GM19023 (cell line): ENCODE results near the gene CDK4.
A peak's percentile ranks its signal among the peaks of the same experiment; 100 is the strongest.

Source experiments
- ATAC-seq: cut with Tn5 transposase; IDR thresholded peaks from one replicate; pipeline ENCODE4 v1.9.1; 2021; ENCODE audit warnings: mild to moderate bottlenecking, moderate library complexity; ENCODE audit not compliant: unreplicated experiment

The CDK4 gene

DNA sequence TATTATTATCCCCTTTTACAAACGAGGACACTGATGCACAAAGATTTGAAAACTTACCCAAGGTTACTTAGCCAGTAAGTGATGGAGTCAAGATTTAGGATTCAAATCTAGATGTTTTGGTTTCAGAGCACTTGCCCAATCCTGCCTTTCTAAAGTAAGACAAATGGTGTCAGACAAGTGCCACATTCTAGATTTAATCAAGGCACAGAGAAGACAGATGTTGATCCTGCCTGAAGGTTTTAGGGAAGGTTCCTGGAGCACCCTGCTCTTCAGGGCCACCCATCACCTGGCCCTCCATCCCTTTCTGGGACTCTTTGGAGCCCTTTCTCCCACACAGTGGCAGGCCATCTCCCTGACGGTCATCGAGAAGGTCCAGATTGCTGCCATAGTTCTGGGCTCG, 5.7 kb upstream of the CDK4 start:
- ATAC-seq = no peak

DNA sequence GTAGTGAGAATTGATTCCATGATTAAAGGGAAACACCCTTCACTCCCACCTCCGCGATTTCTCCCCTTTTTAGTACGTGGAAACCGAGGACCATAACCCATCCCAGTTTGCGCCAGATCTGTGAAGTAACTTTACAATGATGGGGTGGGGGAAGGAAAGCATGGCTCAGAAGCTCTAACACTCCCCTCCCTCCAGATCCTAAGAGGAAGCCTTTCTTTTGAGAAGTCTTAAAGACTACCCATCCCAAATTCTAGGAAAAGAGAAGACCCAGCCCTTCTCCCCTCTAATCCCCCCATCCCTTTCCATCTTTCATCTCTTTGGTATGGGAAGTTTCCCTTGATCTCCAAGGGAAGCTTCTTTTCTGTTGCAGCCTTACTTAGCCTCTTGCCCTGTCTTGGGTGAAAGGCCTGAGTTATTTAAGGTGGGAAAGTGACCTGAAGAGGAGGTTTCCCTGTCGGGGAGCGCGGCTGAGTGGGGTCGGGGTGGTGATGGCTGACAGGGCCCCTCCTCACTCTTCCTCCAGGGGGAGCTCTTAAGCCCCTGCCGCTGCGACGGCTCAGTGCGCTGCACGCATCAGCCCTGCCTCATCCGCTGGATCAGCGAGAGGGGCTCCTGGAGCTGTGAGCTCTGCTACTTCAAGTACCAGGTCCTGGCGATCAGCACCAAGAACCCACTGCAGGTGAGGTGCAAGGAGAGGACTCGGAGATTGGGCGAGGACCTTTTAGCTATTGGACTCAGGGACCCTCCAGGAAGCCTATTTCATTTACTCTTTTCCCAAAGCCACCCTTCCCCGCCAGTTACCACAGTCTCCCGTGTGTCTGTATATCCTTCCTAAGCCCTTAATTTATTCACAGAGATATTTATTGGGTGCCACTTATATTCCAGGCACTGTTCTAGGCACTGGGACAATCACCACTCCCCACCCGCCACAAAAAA, 4.6 kb upstream of the CDK4 start:
- no peak for ATAC-seq

DNA sequence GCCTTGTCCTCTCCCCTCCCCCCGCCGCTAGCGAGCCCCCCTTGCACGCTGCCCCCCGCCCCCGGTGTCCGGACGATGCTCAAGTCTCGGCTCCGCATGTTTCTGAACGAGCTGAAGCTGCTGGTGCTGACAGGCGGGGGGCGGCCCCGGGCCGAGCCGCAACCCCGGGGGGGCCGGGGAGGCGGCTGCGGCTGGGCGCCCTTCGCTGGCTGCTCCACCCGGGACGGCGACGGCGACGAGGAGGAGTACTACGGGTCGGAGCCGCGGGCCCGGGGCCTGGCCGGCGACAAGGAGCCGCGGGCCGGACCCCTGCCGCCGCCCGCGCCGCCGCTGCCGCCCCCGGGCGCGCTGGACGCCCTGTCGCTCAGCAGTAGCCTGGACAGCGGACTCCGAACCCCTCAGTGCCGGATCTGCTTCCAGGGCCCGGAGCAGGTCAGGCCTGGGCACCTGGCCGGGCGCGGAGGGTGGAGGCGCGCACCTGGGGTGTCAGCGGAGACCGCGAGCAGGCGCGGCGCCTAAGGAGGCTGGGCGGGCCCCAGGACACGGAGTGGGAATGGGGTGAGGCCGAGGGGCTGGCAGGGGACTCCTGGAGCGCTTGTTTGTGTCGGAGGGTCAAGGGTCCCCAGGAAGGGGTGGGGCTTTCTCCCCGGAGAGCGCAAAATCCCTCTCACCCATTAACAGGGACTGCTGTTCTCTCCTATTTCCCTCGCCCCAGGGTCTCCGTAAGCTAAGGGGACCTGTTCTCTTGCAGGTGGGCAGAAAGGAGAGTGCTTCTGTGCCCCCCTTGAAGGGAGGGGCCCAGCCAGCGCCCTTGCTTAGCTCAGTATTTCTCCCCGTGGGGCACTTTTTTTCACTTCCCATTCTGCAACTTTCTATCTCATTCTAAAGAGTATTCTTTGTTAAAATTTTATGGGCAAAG, 3.6 kb upstream of the CDK4 start:
- no peak for ATAC-seq

DNA sequence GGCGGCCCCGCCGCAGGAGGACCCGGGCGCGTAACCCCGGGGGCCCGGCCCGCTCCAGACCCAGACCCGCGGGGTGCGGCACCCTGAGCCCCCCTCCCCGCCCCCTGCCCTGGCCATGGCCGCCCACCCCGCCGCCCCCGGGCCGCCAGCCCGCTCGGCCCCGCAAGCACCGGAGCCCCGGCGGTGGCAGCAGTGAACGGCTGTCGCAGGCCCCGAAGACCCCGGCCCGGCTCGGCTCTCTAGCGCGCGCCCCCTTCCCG, 3.0 kb upstream of the CDK4 start:
- ATAC-seq = no peak

DNA sequence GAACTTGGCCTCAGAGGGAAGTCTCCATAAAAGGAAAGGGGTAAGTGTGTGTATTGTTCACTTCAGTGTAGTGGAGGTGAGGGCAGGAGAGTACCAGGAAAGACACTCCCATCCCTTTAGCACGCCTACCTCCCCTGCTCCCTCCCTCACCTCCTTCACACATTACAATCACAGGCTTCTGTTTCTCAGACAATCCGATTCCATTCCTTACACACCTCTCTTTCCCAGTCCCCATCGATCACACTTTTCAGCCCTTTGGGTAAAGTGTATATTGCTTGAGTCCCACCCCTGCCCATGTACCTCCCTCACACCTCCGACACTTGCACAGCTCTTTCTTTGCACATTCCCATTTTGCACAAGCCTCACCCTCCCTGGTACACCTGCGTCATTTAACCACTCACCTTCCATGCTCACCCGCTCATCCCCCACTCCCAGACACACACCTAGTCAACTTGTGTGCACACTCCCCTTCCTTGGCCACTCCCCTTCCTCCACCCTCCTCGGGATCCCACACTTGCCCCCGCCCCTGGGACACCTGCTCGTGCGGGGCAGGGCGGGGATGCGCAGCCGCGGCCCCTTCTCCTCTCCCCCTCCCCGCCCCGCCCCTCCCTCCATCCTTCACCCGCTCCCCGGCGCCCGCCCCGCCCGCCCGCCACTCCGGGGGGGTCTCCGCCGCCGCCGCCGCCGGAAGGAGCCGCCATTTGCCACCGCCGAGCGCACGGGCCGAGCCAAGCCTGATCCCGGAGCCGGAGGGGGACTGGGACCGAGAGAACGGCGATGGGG, 2.5 kb upstream of the CDK4 start, which contains the start of gene MARCHF9:
Gene MARCHF9, plus strand, starts transcription at position 693 of the 783 bp plus-strand sequence. CDS start 426 bp downstream, outside the sequence.
- peak; percentile 37 for ATAC-seq

DNA sequence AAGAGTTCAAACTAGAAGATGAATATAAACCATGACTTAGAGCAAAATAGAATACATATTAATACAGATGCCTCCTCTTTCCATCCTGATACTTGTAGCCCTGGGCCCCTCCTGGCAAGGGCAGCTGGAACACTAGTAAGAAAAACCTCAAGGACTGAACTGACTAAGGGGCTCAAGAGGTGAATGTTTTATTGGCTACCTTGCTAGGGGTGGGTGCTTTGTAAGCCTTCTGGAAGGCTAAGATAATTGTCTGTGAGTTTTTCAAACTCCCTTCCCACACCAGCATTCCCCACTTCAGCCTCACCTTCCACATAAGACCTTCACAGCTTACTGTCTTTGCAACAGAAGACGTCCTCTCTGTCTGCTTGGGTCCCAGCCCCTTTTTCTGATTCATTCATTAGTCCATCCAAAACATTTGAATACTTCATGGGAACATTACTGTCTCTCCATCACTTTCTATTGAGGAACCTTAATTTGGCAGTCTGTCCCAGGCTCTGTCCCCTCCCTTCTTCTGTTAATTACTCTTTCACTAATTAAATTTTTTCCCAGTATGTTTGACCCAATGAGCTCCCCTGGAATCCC, 1.7 kb upstream of the CDK4 start:
- no peak for ATAC-seq

DNA sequence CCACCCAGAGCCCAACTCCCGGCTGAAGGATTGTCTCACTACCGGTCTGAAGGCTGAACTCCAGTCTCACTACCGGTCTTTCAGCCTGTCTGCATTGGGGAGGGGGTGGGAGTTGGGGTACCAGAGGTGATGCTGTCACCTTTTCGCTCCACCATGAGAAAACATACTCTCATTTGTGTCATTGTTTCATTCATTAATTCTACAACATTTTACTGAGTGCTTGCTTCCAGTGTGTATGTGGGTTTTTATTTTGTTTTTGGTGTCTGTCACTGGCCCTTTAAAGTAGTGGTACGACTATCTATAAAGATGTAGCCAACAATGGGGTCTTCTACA, 524 bp upstream of the CDK4 start:
- no peak for ATAC-seq

DNA sequence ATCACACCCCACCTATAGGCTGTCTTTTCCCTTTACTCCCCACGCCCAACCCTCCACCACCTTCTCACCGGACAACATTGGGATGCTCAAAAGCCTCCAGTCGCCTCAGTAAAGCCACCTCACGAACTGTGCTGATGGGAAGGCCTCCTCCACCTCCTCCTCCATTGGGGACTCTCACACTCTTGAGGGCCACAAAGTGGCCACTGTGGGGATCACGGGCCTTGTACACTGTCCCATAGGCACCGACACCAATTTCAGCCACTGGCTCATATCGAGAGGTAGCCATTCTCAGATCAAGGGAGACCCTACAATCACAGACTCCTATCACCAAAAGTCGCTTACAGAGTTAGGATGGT, 700 bp downstream of the CDK4 start:
- ATAC-seq = no peak

DNA sequence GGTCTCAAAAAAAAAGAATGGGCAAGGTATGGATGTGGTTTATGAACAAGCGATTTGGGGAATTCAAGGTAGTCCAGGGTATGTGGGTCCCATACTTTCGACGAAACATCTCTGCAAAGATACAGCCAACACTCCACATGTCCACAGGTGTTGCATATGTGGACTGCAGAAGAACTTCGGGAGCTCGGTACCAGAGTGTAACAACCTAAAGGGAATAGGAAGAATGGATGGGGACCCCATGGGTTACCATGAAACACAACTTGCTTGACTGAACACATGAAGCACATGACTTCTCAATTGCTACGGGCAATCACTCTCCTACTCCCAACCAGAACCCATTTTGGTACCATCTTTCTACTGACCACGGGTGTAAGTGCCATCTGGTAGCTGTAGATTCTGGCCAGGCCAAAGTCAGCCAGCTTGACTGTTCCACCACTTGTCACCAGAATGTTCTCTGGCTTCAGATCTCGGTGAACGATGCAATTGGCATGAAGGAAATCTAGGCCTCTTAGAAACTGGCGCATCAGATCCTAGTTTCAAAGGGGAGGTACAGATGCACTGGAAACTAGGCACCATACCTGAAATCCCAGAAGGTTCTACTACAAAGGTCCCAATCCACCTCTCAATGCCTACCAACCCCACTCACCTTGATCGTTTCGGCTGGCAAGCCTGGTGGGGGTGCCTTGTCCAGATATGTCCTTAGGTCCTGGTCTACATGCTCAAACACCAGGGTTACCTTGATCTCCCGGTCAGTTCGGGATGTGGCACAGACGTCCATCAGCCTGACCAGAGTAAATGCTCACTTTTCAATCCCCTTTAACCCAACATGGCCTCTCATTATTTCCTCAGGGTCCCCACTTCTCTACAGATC, 1.3 kb downstream of the CDK4 start:
- no peak for ATAC-seq

DNA sequence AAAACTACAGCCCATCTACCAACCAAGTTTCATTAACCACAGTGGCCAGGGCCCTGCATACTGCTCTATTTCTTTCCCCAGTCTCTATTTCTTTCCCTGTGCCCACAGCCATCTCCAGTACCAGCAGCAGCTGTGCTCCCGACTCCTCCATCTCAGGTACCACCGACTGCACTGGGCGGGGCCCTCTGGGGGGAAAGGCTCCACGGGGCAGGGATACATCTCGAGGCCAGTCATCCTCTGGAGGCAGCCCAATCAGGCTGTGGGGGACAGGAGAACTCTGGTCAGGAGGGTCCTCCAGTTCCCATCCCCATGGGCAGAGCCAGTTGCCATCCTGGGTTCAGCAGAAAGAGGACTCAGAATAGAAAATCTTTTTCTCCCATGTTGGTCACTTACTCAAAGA, 3.0 kb downstream of the CDK4 start:
- no peak for ATAC-seq

DNA sequence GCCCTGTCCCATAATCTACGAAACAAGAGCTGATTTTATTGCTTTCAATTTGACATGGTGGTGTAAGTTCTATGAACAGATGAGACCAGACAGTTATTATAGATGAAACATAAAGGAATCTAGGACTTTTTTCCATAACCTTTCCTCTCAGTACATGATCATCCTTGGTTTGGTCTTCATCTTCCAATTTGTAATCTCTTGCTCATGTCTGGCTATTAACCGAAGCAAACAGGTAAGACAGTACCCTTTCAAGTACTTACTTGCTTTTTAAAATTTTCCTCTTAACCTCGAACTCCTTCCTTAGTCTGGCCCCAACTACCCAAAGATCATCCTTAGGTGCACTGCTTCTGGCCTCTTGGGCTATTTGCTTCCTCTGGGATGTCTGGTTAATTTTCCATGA, 6.1 kb downstream of the CDK4 start:
- ATAC-seq = no peak

DNA sequence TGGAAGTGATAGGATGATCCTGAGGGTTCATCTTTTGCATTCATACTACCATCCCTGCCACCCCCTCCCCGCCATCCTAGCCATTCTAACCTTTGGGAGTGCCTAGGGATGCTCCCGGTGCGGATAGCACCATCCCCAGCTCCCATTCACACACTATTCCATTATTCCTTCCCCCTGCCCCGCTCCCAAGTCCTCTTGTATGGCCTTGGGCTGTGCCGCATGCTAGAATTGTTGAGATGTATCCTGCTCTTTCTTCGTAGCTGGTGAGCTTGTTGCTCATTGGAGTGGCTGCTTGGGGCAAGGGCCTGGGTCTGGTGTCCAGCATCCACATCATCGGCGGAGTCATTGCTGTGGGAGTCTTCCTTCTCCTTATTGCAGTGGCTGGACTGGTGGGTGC, 6.6 kb downstream of the CDK4 start:
- ATAC-seq = no peak

DNA sequence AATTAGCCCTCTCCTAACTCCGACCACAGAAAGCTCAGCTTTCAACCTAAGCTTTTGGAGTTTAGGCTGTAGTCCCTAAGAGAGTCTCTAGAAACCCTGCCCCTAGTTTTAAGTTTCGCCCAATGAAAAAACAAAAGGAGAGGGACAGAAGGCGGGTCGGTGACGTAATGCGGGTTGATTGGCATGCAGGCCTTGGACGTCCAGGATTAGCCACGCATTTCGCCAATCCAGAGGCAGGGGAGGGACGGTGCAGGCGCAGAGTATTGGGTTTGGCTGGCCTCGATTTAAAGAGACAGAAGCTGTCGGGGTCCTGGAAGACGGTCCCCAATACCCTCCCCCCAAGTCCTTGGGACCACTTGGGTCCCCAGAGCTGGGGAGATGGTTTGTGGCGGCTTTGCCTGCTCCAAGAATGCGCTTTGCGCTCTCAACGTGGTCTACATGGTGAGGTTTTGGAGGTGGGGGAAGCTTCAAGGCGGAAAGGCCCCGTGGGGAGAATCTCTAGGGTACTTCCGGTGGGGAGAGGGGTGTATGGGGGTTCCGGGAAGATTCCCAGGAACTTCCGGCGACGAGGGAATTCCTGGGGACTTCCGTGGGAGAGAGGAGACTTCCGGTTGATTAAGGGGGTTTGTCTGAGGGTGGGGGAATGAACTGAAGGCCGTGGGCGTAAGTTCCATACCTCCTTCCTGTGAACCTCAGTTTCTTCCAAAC, 7.2 kb downstream of the CDK4 start, which contains the start of gene TSPAN31:
Gene TSPAN31, plus strand, starts transcription at position 263 of the 708 bp plus-strand sequence. Its CDS starts 116 bp downstream, at position 379.
- peak; percentile 85 for ATAC-seq

DNA sequence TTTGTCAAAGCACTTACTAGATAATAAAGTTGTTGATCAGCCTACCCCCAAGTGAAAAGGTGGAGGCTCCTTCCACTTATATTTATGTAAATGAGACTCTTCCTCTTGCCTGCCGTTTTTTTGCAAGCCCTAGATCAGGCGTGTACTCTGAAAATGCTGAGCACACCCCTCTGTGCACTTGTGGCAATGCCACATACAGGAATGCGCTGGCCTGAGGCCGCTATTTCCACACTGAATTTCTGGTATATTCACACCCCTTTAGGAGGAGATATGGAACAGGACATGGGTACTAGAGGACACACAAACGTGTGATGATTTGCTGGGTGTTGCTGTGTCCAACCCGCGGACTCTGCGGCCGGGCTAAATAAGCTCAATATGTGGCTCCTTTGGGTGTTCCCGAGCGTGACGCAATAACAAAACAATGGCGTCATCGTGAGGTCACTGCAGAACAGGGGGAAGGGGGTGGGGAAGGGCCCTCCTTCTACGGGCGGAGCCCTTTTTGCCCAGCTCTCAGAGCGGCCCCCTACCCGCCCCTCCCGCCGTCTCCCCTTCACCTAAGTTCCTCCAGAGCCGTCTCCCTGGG, 7.8 kb downstream of the CDK4 start:
- ATAC-seq = peak; percentile 33

DNA sequence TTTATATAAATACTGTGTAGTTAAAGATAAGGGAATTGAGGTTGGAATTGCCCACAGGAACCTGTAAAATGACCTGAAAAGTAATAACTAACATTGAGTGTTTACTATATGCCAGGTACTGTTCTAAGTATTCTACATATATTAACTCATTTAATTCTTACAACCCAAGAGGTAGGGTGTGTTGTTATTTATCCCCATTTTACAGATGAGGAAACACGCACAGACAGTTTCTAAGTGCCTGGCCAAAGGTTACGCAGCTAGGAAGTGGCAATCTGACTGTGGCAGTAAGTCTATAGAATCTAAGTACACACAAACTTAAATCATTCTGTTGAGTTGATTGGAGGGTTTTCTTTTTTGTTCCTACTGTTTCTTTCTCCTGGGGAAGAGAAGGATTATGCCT, 8.3 kb downstream of the CDK4 start:
- ATAC-seq = no peak

DNA sequence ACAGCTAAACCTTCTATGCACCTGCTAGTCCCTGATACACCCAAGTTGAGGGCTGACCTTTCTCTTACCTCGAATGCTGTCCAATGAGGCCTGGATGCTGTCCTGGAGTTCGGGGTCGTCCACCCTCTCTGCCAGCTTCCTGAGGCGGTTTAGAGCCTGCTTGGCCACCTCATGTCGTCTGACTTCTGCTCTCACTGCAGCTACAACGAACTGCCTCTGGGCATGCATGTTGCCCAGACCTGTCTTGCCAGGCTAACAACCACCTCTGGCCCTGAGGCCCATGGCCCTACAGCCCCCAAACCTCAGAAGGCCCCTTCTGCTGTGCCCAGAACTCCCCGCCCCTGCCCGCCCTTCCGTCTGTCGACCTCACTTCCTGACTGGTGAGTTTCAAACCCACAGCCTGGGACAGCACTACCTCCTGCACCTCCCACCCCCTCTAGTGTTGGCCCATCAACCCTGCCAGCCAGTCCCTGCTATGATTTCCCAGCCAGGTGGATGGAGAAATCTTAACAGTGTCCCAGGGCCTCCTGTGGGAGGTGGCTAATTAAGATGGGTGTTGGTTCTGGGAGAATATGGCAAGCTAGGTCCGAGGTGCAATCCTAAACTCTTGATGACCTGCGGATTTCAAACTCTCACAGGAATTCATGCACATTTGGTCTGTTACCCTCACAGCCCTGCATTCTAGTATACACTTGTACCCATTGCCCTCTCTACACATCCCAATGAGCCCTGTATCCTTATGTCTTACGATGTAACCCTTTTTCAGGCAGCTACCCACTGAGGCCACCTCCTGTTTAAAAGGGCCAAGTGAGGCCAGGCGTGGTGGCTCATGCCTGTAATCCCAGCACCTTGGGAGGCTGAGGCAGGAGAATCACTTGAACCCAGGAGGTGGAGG, 10.0 kb downstream of the CDK4 start:
- ATAC-seq = peak; percentile 51

DNA sequence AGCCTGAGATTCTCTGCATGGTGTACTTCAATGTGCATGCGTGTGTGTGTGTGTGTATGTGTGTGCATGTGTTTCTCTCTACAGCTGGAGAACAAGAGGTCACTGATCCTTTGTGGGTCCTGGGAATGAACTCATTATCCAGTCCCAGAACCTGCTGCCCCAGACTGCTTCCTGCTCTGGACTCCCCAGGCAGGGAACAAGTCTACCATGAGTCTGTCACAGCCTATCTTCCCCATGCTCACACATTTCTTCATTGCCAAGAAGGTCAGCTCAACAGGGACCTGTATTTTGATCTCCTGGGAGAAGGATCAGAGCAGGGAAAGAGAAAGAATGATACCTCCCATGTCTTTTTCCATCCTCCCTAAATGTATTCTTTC, 10.7 kb downstream of the CDK4 start:
- ATAC-seq = no peak
